SK-N-MC (cell line): Measurements from ENCODE around the gene SNAPC4.
A peak's percentile ranks its signal among the peaks of the same experiment; 100 is the strongest.

ENCODE experiments used
- DNase-seq: peaks from one replicate; pipeline ENCODE4 v3.0.0-alpha.2; 2011; ENCODE audit warnings: low read depth, low spot score
- H3K27ac ChIP-seq: fragments of 200-600 bp; sonication (generic); 2 replicates; pipeline ENCODE4 v1.5.1; 2016; ENCODE audit warnings: mixed run types
- H3K36me3 ChIP-seq: fragments of 200-600 bp; sonication (generic); 2 replicates; pipeline ENCODE4 v1.6.1; 2017; ENCODE audit warnings: antibody characterized with exemption, low read length, mixed read lengths; ENCODE audit not compliant: insufficient read depth
- H3K4me3 ChIP-seq: fragments of 200-600 bp; sonication (generic); 2 replicates; pipeline ENCODE4 v1.5.1; 2016
- H3K9ac ChIP-seq: fragments of 200-600 bp; sonication (generic); 2 replicates; pipeline ENCODE4 v1.8.0; 2017; ENCODE audit warnings: mixed run types, mixed read lengths; ENCODE audit not compliant: insufficient read length
- H3K9me3 ChIP-seq: fragments of 200-600 bp; sonication (generic); 2 replicates; pipeline ENCODE4 v1.6.1; 2017; ENCODE audit warnings: low read depth, mild to moderate bottlenecking, antibody characterized with exemption, low read length, moderate library complexity, mixed read lengths
- EZH2 ChIP-seq: fragments of 200-600 bp; sonication (generic); IDR thresholded peaks from one replicate; pipeline ENCODE4 v1.6.1; 2017; ENCODE audit warnings: antibody characterized with exemption
- FOXP2 ChIP-seq: optimal IDR thresholded peaks from 2 replicates; pipeline ENCODE3; 2011; ENCODE audit warnings: mild to moderate bottlenecking, moderate library complexity; ENCODE audit not compliant: insufficient read depth; ENCODE audit errors: extremely low read length, control extremely low read depth
- POLR2AphosphoS5 ChIP-seq: IDR thresholded peaks from 2 replicates; pipeline ENCODE4 v1.6.1; 2012; ENCODE audit warnings: mild to moderate bottlenecking, low read depth, low read length, borderline replicate concordance

Gene SNAPC4

DNA sequence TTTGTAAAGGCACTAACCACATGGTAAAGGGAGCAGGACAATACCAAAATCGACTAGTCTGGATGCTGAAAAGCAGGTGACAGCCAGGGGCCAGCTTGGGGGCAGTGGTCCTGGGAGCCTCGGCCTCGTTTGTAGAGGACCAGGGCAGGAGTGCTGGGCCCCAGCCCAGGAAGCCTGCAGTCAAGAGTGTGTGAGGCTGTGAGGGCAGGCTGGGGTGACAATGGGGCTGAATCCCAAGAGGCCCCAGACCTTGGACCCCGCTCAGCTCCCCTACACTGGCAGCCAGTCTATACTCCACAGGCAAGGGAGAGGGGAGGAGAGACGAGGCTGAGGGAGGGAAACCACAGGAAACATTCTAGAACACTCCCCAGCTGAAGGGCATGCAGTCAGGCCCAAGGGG is 42.3 kb upstream of the SNAPC4 start:
- no peak overlapping the region for H3K9ac ChIP-seq

DNA sequence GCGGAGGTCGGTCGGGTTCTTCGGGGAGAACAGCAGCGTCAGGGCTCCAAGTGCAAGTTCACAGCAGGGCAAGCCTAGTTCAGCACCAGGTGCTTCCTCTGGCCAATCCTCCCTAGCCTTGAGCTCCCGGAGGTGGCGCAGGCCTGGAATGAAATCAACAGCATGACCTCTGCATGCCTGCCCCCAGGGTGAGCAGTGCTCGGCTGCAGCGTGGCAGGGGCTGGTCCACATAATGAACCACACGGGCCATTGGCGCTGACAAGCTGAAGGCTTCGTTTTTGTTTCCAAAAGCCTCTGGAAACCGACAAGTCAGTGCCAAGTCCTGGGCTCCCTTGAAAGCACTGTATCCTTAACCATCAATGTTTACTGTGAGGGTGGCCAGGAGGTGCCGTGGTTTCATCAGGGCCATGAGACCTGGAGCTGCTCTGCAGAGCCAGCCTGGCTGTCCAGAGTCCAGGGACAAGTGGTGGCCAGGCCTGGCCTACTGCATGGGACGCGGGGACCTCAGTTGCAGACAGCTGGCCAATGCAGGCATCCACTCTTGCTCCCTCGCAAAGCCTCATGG is 41.8 kb upstream of the SNAPC4 start:
- DNase-seq, result no peak
- Histone ChIP-seq H3K27ac (no peak overlapping the region), H3K9me3 (no peaks in the 10 kb centered on the region), H3K36me3 (peaks cover 24% of the 10 kb centered on the region; the same call in 1 of the 2 replicates), H3K4me3 (no peak overlapping the region), H3K9ac (no peak overlapping the region)
- no peak for TF ChIP-seq POLR2AphosphoS5
- no peak for TF ChIP-seq FOXP2
- TF ChIP-seq EZH2, result no peak

More for the DNA sequence above, 42.3 kb upstream of the SNAPC4 start:
- no peak for DNase-seq
- H3K9me3 ChIP-seq, result no peaks in the 10 kb centered on the region
- peaks cover 29% of the 10 kb centered on the region; the same call in 1 of the 2 replicates for H3K36me3 ChIP-seq
- H3K27ac ChIP-seq, result no peak overlapping the region
- no peak overlapping the region for H3K4me3 ChIP-seq
- TF ChIP-seq POLR2AphosphoS5 (no peak), FOXP2 (no peak), EZH2 (no peak)

DNA sequence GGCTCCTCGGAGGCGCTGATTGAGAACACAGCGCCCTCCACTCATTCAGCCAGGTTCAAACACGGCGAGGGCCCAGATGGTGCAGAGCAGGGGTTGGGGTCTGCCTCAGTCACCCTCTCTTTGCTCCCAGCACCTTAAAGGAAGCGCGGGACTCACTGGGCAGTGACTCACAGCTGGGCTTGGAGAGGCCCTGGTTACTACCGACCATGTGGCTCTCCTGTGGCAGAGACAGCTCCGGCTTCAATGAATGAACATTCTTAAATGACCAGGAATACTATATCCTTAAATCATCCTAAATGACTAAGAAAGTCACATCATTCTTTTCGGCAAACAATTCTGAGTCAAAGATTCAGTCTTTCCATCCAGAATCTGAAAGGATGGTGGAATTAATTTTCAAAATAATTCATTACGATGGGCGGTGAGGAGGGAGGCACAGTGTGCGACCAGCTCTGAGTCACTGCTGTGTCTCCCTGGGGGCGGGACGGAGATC is 41.3 kb upstream of the SNAPC4 start:
- Histone ChIP-seq H3K9ac (no peak overlapping the region), H3K36me3 (peaks cover 20% of the 10 kb centered on the region; the same call in 1 of the 2 replicates), H3K27ac (no peak overlapping the region), H3K9me3 (no peaks in the 10 kb centered on the region), H3K4me3 (no peak overlapping the region)
- DNase-seq, result no peak
- TF ChIP-seq EZH2 (no peak), FOXP2 (no peak), POLR2AphosphoS5 (no peak)

DNA sequence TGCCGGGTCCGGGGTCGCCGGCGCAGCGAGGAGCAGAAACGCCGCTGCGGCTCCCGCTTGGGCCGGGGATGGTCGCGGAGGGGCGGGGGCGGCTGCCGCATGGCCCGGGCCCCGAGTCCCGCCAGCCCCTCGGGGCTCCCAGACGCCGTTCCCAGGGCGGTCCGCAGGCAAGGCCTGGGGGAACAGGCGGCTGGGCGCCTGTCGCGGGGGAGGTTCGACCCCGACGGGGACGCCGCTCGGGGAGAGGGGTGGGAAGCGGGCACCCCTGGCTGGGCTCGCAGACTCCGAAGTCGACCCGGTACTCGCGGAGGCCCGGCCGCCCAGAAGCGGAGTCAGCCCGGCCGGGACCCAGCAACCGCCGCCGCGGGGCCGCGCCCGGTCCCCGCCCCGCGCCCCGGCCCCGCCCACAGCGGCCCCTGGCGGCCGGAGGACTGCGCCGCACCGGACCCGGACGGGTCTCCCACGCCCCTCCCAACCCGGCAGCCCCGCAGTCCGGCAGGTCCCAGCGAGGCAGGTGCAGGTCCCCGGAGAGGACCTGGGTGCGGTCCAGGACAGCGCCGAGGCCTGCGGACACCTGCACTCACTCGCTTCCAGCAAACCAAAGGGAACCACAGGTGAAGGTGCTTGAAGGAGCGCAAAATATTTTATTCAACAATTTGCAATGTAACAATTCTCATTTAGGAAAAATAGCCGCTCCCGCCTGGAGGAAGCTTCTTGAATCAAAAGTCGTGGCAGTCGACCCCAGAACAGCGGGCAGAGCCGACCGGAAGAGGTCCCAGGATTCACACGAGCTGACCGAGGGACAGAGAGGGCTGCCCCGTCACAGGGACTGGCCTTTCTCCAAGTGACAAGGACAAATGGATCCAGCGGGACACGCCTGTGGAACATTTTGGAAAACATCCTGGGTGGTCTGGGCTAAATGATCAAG is 39.8 kb upstream of the SNAPC4 start, which contains the start of gene INPP5E:
Gene INPP5E (minus strand): TSS at position 365 of the 928 bp plus-strand sequence. CDS start 426 bp downstream, outside the sequence.
- Histone ChIP-seq H3K9ac (peak within 1 kb of the TSS; percentile 89), H3K4me3 (peak within 1 kb of the TSS; percentile 91), H3K36me3 (peaks cover 12% of the 10 kb centered on the region; the same call in 1 of the 2 replicates), H3K27ac (0 out of 2 replicates have a peak within 1 kb of the TSS, but pooled peaks have one; percentile 26), H3K9me3 (no peaks in the 10 kb centered on the region)
- TF ChIP-seq FOXP2 (no peak), POLR2AphosphoS5 (peak; percentile 66; the same call in 1 of the 2 replicates)
- DNase-seq, result no peak

DNA sequence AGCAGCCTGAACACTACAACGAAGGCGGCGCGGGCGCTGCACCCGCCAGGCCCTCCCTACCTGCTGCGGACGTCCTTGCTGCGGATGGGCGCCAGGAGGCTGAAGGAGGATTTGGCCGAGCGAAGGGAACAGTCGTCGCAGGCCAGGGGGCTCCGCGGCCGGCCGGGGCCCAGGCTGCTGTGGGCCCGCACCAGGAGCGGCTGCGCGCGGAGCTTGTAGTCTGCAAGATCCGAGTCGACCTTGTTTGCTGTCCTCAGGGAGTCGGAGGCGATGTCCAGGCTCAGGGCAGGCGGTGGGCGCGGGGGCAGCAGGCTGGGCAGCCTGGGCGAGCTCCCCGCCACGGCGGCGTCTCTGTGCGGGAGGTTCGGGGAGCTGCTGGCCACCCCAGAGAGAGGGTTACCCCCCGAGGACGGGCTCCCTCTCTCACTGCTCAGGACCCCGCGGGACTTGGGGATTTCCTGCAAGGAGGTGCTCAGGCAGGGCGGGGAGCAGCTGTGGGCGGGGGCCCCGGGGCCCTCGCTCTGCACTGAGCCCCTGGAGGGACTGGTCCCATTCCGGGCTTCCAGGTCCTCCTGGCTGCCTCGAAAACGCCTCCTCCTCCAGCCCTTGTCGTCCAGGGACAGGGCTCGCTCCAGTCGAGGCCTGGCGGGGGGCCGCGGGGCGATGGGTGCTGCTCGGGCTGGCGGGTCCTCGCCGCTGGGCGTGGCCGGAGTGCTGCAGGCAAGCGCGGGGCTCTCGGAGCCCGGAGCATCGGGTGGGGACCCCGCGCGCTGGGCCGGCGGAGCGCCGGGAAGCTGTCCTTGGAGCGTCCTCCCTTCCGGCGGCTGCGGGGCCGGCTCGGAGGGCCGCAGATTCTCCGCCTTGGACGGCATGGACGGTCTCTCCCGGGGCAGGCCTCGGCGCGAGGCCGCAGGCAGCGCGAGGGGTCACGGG is 38.8 kb upstream of the SNAPC4 start:
- no peaks in the 10 kb centered on the region for H3K9me3 ChIP-seq
- TF ChIP-seq EZH2 (no peak), FOXP2 (no peak), POLR2AphosphoS5 (peak; percentile 6; the same call in 1 of the 2 replicates)
- peak overlapping the region; percentile 91 for H3K4me3 ChIP-seq
- no peak for DNase-seq
- peaks cover 11% of the 10 kb centered on the region; the same call in 1 of the 2 replicates for H3K36me3 ChIP-seq
- H3K9ac ChIP-seq, result peak overlapping the region; percentile 89
- no peak overlapping the region for H3K27ac ChIP-seq

DNA sequence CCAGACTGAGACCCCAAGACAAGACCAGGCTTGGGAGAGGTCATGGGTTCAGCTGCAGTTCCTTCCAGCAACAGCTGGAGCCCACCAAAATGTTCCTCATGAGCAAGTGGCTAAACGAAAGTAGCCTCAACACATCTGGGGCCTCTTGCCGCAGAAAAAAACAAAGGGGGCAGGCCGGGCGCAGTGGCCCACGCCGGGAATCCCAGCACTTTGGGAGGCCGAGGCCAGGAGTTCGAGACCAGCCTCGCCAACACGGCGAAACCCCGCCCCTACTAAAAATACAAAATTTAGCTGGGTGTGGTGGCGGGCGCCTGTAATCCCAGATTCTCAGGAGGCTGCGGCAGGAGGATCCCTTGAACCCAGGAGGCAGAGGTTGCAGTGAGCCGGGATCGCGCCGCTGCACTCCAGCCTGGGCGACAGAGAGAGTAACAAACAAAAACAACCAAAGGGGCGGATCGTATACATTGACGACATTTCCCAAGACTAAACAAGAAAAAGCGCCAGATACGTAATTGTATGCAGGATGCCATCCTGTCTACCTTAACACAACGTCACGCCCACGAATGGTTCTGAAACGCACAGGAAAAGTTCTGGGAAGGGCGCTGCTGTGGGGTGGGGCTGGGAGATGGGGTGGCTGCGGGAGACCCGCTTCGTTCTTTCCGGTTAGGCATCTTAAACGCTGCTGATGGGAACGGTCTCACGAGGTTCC is 38.0 kb upstream of the SNAPC4 start:
- Histone ChIP-seq H3K4me3 (peak overlapping the region; percentile 91), H3K9me3 (no peaks in the 10 kb centered on the region), H3K36me3 (peaks cover 8% of the 10 kb centered on the region; the same call in 1 of the 2 replicates), H3K27ac (no peak overlapping the region), H3K9ac (peak overlapping the region; percentile 89)
- DNase-seq, result no peak
- TF ChIP-seq POLR2AphosphoS5, result no peak

DNA sequence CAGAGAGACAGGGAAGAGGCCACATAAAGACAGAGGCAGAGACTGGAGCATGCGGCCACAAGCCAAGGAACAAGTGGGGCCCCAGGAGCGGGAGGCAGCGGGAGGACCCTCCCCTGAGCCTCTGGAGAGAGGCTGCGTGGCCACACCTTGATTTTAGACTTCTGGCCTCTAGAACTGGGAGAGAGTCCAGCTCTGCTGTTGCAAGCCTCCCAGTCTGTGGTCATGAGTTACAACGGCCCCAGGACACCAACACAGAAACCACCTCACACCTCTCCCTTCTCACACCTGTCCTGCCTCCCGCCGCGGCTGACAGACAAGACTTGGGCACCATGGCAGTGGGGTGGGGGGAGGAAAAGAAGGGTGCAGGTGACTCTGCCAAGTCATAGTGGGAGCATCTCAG is 37.5 kb upstream of the SNAPC4 start:
- peak overlapping the region; percentile 15 for H3K9ac ChIP-seq

More for the DNA sequence above, 37.5 kb upstream of the SNAPC4 start:
- Histone ChIP-seq H3K4me3 (peak overlapping the region; percentile 91), H3K27ac (no peak overlapping the region), H3K9me3 (no peaks in the 10 kb centered on the region), H3K36me3 (peaks cover 2% of the 10 kb centered on the region; the same call in 1 of the 2 replicates)
- no peak for DNase-seq
- no peak for TF ChIP-seq POLR2AphosphoS5
- TF ChIP-seq FOXP2, result no peak
- no peak for TF ChIP-seq EZH2
